Mesenchymal stem cell (in vitro differentiated cells and primary cell): ENCODE results near the gene FAM83F.
A peak's percentile ranks its signal among the peaks of the same experiment; 100 is the strongest.

ENCODE experiments used
- DNase-seq: peaks from one replicate; pipeline ENCODE4 v3.0.0-alpha.2; 2013
- H2AFZ ChIP-seq: one replicate; pipeline ENCODE4 v1.6.1; 2013; ENCODE audit warnings: low read depth, mild to moderate bottlenecking, control low read depth, inconsistent platforms, low read length, moderate library complexity
- H2AK5ac ChIP-seq: 2 replicates; pipeline ENCODE4 v1.6.1; 2013; ENCODE audit warnings: low read length, moderate library complexity, mild to moderate bottlenecking, inconsistent platforms; ENCODE audit not compliant: severe bottlenecking
- H2BK120ac ChIP-seq: one replicate; pipeline ENCODE4 v1.6.1; 2013; ENCODE audit warnings: low read depth, mild to moderate bottlenecking, inconsistent platforms, low read length, moderate library complexity
- H2BK12ac ChIP-seq, 2 experiments: one replicate each; pipeline ENCODE4 v1.6.1; 2013; ENCODE audit warnings: inconsistent platforms in 2 of 2, low read length in 2 of 2, mild to moderate bottlenecking in 2 of 2, moderate library complexity in 2 of 2, control low read depth in 1 of 2
- H2BK15ac ChIP-seq: one replicate; pipeline ENCODE4 v1.6.1; 2013; ENCODE audit warnings: mild to moderate bottlenecking, low read depth, inconsistent platforms; ENCODE audit not compliant: poor library complexity, severe bottlenecking
- H2BK5ac ChIP-seq: 2 replicates; pipeline ENCODE4 v1.6.1; 2013; ENCODE audit warnings: low read depth, mild to moderate bottlenecking, low read length, control low read depth, inconsistent platforms; ENCODE audit not compliant: poor library complexity, severe bottlenecking
- H3K14ac ChIP-seq, 2 experiments: one replicate each; pipeline ENCODE4 v1.6.1; 2013; ENCODE audit warnings: inconsistent platforms in 2 of 2, low read length in 2 of 2, control low read depth in 1 of 2, mild to moderate bottlenecking in 1 of 2, moderate library complexity in 1 of 2
- H3K18ac ChIP-seq, 2 experiments: one replicate each; pipeline ENCODE4 v1.6.1; 2013; ENCODE audit warnings: inconsistent platforms in 2 of 2, low read length in 2 of 2, control low read depth in 1 of 2, low read depth in 1 of 2, mild to moderate bottlenecking in 1 of 2
- H3K23ac ChIP-seq, 2 experiments: one replicate each; pipeline ENCODE4 v1.6.1; 2013; ENCODE audit warnings: inconsistent platforms in 2 of 2, low read length in 2 of 2, mild to moderate bottlenecking in 2 of 2, moderate library complexity in 2 of 2, control low read depth in 1 of 2
- H3K27ac ChIP-seq: 2 replicates; pipeline ENCODE4 v1.5.1; 2013; ENCODE audit warnings: mild to moderate bottlenecking, moderate library complexity, low read length, control low read depth, inconsistent platforms; ENCODE audit not compliant: poor library complexity, severe bottlenecking
- H3K27me3 ChIP-seq, 2 experiments: 2 replicates each; pipeline versions ENCODE4 v1.6.1 to v1.7.0; 2013; ENCODE audit warnings: low read length in 2 of 2, mild to moderate bottlenecking in 2 of 2, moderate library complexity in 2 of 2, control low read depth in 1 of 2, inconsistent platforms in 1 of 2; ENCODE audit not compliant: control insufficient read depth in 1 of 2, insufficient read depth in 1 of 2
- H3K36me3 ChIP-seq, 2 experiments: 2 replicates each; pipeline versions ENCODE4 v1.6.1 to v1.7.0; 2013; ENCODE audit warnings: low read length in 2 of 2, control low read depth in 1 of 2, inconsistent platforms in 1 of 2, low read depth in 1 of 2, mild to moderate bottlenecking in 1 of 2; ENCODE audit not compliant: insufficient read depth in 2 of 2, control insufficient read depth in 1 of 2
- H3K4ac ChIP-seq, 2 experiments: one replicate each; pipeline ENCODE4 v1.6.1; 2013; ENCODE audit warnings: inconsistent platforms in 2 of 2, low read length in 2 of 2, mild to moderate bottlenecking in 2 of 2, moderate library complexity in 2 of 2, control low read depth in 1 of 2, low read depth in 1 of 2
- H3K4me1 ChIP-seq: 2 replicates; pipeline ENCODE4 v1.6.1; 2013; ENCODE audit warnings: low read depth, low read length, control low read depth; ENCODE audit not compliant: control insufficient read depth, insufficient read depth
- H3K4me2 ChIP-seq: 2 replicates; pipeline ENCODE4 v1.6.1; 2013; ENCODE audit warnings: low read length, mild to moderate bottlenecking, inconsistent platforms; ENCODE audit not compliant: poor library complexity, severe bottlenecking
- H3K4me3 ChIP-seq, 2 experiments: 2 replicates each; pipeline versions ENCODE4 v1.5.1 to v1.7.0; 2013; ENCODE audit warnings: low read length in 2 of 2, mild to moderate bottlenecking in 2 of 2, control low read depth in 1 of 2, low read depth in 1 of 2; ENCODE audit not compliant: insufficient read depth in 1 of 2
- H3K79me1 ChIP-seq: replicated peaks from 2 replicates; pipeline ENCODE4 v1.6.1; 2013; ENCODE audit warnings: mild to moderate bottlenecking, control low read depth, low read length, inconsistent platforms; ENCODE audit not compliant: poor library complexity, severe bottlenecking
- H3K9ac ChIP-seq: 2 replicates; pipeline ENCODE4 v1.7.0; 2013; ENCODE audit warnings: mild to moderate bottlenecking, low read length, moderate library complexity
- H3K9me3 ChIP-seq: 2 replicates; pipeline ENCODE4 v1.7.0; 2013; ENCODE audit warnings: mild to moderate bottlenecking, low read length; ENCODE audit not compliant: control insufficient read depth
- H4K8ac ChIP-seq: one replicate; pipeline ENCODE4 v1.6.1; 2013; ENCODE audit warnings: inconsistent platforms, mild to moderate bottlenecking, low read length, moderate library complexity
- H4K91ac ChIP-seq: one replicate; pipeline ENCODE4 v1.6.1; 2013; ENCODE audit warnings: mild to moderate bottlenecking, low read length, inconsistent platforms
- WGBS: methylation state at CpG from one replicate; pipeline ENCODE4 v1.1.7; 2013; ENCODE audit warnings: mixed read lengths; 5-methylcytosine and 5-hydroxymethylcytosine counted together

Gene FAM83F

DNA sequence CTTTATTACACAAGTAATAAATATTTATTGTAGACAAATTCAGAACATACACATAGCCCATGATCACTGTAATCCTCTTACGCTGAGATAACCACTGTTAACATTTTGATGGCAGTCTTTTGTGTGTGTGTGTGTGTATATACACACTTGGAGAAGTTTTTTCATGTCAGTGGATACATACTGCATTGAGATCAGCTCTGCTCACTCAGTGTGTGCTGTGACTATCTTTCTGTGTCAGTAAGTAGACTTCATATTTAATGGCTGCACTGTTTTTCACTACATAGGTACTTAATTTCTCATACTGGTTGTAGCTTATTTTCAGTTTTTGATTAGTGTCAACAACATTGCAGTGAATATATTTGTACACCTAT lies 82.9 kb downstream of the FAM83F start:
- Histone ChIP-seq H2BK12ac (no peak overlapping the region), H3K9ac (peak overlapping the region; percentile 34), H3K14ac (no peak overlapping the region), H2BK5ac (no peak overlapping the region), H3K79me1 (peaks cover 23% of the 10 kb centered on the region), H4K8ac (no peak overlapping the region), H2AFZ (no peak overlapping the region), H2BK15ac (no peak overlapping the region), H3K36me3 (no peaks in the 10 kb centered on the region), H4K91ac (no peak overlapping the region), H3K4me3 (no peak overlapping the region), H3K27me3 (peaks cover 0 to 5% of the 10 kb centered on the region in 2 experiments), H3K4ac (no peak overlapping the region), H2BK120ac (no peak overlapping the region), H3K23ac (no peak overlapping the region), H3K9me3 (no peaks in the 10 kb centered on the region), H3K4me2 (no peak overlapping the region), H3K18ac (no peak overlapping the region), H3K4me1 (no peaks in the 10 kb centered on the region), H3K27ac (no peak overlapping the region), H2AK5ac (no peak overlapping the region)
- DNase-seq = peak; percentile 3
- WGBS = no CpG with 5 or more reads among the region's 1 CpG

DNA sequence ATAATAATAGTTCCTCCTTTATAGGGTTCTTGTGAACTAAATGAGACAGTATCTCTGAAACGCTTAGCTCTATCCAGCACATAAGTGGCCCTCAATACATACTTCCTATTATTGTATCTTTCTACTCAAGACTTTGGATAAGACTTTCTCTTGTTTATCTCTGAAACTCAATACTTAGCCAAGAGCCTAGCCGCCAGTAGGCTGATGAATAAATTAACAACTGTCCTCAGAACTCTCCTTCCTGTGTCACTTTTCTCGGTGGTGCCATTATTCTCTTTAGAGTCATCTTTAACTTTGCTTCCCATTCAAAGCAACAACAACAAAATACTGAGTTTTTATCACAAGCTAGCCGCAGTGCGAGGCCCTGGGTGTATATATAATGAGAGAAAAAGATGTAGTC lies 86.9 kb downstream of the FAM83F start:
- Histone ChIP-seq H3K36me3 (no peaks in the 10 kb centered on the region), H2AFZ (no peak overlapping the region), H3K23ac (no peak overlapping the region), H3K18ac (no peak overlapping the region), H3K14ac (no peak overlapping the region), H2BK12ac (no peak overlapping the region), H4K91ac (no peak overlapping the region), H3K79me1 (peaks cover 22% of the 10 kb centered on the region), H2AK5ac (no peak overlapping the region), H3K4ac (no peak overlapping the region), H4K8ac (no peak overlapping the region), H3K9me3 (no peaks in the 10 kb centered on the region), H3K27me3 (peaks cover 0 to 10% of the 10 kb centered on the region in 2 experiments), H3K4me2 (no peak overlapping the region), H2BK15ac (no peak overlapping the region), H3K4me3 (no peak overlapping the region), H3K27ac (no peak overlapping the region), H2BK120ac (no peak overlapping the region), H3K4me1 (no peaks in the 10 kb centered on the region), H3K9ac (no peak overlapping the region), H2BK5ac (no peak overlapping the region)
- WGBS = 74% methylated on average over 5 of the region's 5 CpGs
- DNase-seq = no peak

DNA sequence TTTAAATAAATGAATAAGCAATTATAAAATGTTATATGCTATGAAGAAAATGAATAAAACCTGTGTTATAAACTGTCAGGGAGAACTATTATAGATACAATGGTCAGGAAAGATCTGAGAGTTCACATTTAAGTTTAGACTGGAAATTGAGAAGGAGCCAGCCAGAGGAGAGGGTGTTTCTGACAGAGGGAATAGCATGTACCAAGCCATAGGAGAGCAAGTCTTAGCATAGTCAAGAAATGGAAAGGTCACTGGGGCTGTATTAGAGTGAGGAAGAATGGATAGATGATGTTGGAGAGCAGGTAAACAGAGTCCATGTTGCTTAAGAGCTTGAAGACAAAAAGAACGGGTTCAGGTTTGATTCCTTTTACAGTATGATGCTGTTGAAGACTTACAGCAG lies 87.4 kb downstream of the FAM83F start:
- Histone ChIP-seq H3K36me3 (no peaks in the 10 kb centered on the region), H4K91ac (no peak overlapping the region), H3K4me1 (no peaks in the 10 kb centered on the region), H4K8ac (no peak overlapping the region), H3K9me3 (no peaks in the 10 kb centered on the region), H3K9ac (no peak overlapping the region), H2BK120ac (no peak overlapping the region), H2BK12ac (no peak overlapping the region), H3K4me2 (no peak overlapping the region), H3K27ac (no peak overlapping the region), H3K14ac (no peak overlapping the region), H3K4me3 (no peak overlapping the region), H2AK5ac (no peak overlapping the region), H3K18ac (no peak overlapping the region), H3K23ac (no peak overlapping the region), H2BK15ac (no peak overlapping the region), H2AFZ (no peak overlapping the region), H2BK5ac (no peak overlapping the region), H3K79me1 (peaks cover 22% of the 10 kb centered on the region), H3K4ac (no peak overlapping the region), H3K27me3 (peaks cover 0 to 10% of the 10 kb centered on the region in 2 experiments)
- 85% methylated on average over 1 of the region's 1 CpG for WGBS
- DNase-seq = no peak

DNA sequence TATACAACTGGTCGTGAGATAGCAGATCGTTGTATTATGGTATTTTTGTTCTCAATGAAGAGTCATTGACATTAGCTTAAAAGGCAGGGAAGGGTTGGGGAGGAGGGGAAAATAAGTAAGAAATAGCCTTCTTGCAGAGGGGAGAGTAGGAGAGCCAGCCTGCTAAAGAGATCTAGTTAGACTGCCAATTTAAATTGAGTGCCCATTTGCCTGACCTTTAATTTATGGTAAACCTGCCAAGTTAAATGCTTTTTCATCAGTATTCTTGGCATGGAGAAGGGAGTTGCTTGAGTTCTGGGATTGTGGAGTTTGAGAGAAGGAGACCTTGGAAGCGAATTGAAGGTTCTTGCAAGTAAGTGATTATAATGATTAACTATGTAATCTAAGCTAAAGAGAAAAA lies 89.0 kb downstream of the FAM83F start:
- H3K79me1 ChIP-seq = peaks cover 27% of the 10 kb centered on the region
- DNase-seq = no peak
- no peak overlapping the region for H3K4me2 ChIP-seq
- no peak overlapping the region for H2AFZ ChIP-seq
- no peak overlapping the region for H4K8ac ChIP-seq
- H2BK5ac ChIP-seq = no peak overlapping the region
- H3K9me3 ChIP-seq = no peaks in the 10 kb centered on the region
- H3K36me3 ChIP-seq = no peaks in the 10 kb centered on the region
- no peak overlapping the region for H3K27ac ChIP-seq
- no peak overlapping the region for H2BK15ac ChIP-seq
- H3K18ac ChIP-seq = no peak overlapping the region
- H3K9ac ChIP-seq = no peak overlapping the region
- no peak overlapping the region for H2BK12ac ChIP-seq
- no peak overlapping the region for H3K4ac ChIP-seq
- 86% methylated on average over 3 of the region's 3 CpGs for WGBS
- no peaks in the 10 kb centered on the region for H3K4me1 ChIP-seq
- H2AK5ac ChIP-seq = no peak overlapping the region
- no peak overlapping the region for H2BK120ac ChIP-seq
- no peak overlapping the region for H4K91ac ChIP-seq
- H3K23ac ChIP-seq = no peak overlapping the region
- H3K4me3 ChIP-seq = no peak overlapping the region
- H3K14ac ChIP-seq = no peak overlapping the region
- H3K27me3 ChIP-seq = peaks cover 0 to 13% of the 10 kb centered on the region in 2 experiments
